Loucy (cell line): ENCODE results near the gene USP33.

Experiments used
- H2AFZ ChIP-seq: fragments of 200-600 bp; sonication (generic); 2 replicates; pipeline ENCODE4 v1.6.0; 2016; ENCODE audit warnings: antibody characterized with exemption, mild to moderate bottlenecking, low read length, moderate library complexity
- H3F3A ChIP-seq: fragments of 200-600 bp; 2 replicates; pipeline ENCODE4 v1.6.0; 2016; ENCODE audit warnings: antibody characterized with exemption, low read depth, mild to moderate bottlenecking
- H3K27me3 ChIP-seq: fragments of 200-600 bp; sonication (generic); 2 replicates; pipeline ENCODE4 v1.6.1; 2014; ENCODE audit warnings: low read length, mild to moderate bottlenecking; ENCODE audit not compliant: insufficient read depth, poor library complexity, severe bottlenecking
- H3K36me3 ChIP-seq: fragments of 200-600 bp; sonication (generic); 2 replicates; pipeline ENCODE4 v1.6.1; 2016; ENCODE audit warnings: low read length; ENCODE audit not compliant: insufficient read depth
- H3K4me1 ChIP-seq: fragments of 200-600 bp; sonication (generic); 2 replicates; pipeline ENCODE4 v1.5.1; 2014; ENCODE audit warnings: low read length, mild to moderate bottlenecking; ENCODE audit not compliant: insufficient read depth, poor library complexity, severe bottlenecking
- H3K4me2 ChIP-seq: fragments of 200-600 bp; sonication (generic); 2 replicates; pipeline ENCODE4 v1.6.0; 2014; ENCODE audit warnings: antibody characterized with exemption, low read length, low read depth, mild to moderate bottlenecking; ENCODE audit not compliant: poor library complexity, severe bottlenecking
- H3K4me3 ChIP-seq: fragments of 200-600 bp; sonication (generic); 2 replicates; pipeline ENCODE4 v1.5.1; 2014; ENCODE audit warnings: low read length, mild to moderate bottlenecking, mixed read lengths; ENCODE audit not compliant: poor library complexity, severe bottlenecking
- H3K79me2 ChIP-seq: fragments of 200-600 bp; sonication (generic); 2 replicates; pipeline ENCODE4 v1.6.1; 2014; ENCODE audit warnings: low read length; ENCODE audit not compliant: insufficient read depth
- H3K9ac ChIP-seq: fragments of 200-600 bp; sonication (generic); 2 replicates; pipeline ENCODE4 v1.6.0; 2014; ENCODE audit warnings: mild to moderate bottlenecking, low read depth, low read length, moderate library complexity; ENCODE audit not compliant: poor library complexity, severe bottlenecking
- H3K9me2 ChIP-seq: fragments of 200-600 bp; sonication (generic); replicated peaks from 2 replicates; pipeline ENCODE4 v1.6.1; 2016; ENCODE audit warnings: low read depth, low read length, mixed read lengths
- H3K9me3 ChIP-seq: fragments of 200-600 bp; sonication (generic); 2 replicates; pipeline ENCODE4 v1.6.1; 2014; ENCODE audit warnings: mild to moderate bottlenecking, antibody characterized with exemption, low read length, low read depth; ENCODE audit not compliant: insufficient read depth
- H4K20me1 ChIP-seq: fragments of 200-600 bp; sonication (generic); 2 replicates; pipeline ENCODE4 v1.6.0; 2014; ENCODE audit warnings: antibody characterized with exemption, low read length, mild to moderate bottlenecking; ENCODE audit not compliant: insufficient read depth, poor library complexity, severe bottlenecking
- CTCF ChIP-seq: fragments of 200-600 bp; sonication (generic); conservative IDR thresholded peaks from 2 replicates; pipeline ENCODE4 v1.5.1; 2014; ENCODE audit warnings: mild to moderate bottlenecking, antibody characterized with exemption, low read length
- EZH2phosphoT487 ChIP-seq: fragments of 200-600 bp; IDR thresholded peaks from 2 replicates; pipeline ENCODE4 v1.6.1; 2018; ENCODE audit warnings: antibody characterized with exemption, mild to moderate bottlenecking, moderate library complexity, borderline replicate concordance

Gene USP33

GRCh38 chr1:77759071-77760028 is at the start of gene USP33:
TSS of gene USP33 (minus strand) at chr1:77759852. CDS start at chr1:77741697, 18,155 bp downstream.
- peak within 1 kb of the TSS; percentile 97 for H3K4me3 ChIP-seq
- H3F3A ChIP-seq = 0 out of 2 replicates have a peak, but pooled peaks cover 3% of the 10 kb centered on the region
- peaks cover 52% of the 10 kb centered on the region for H3K79me2 ChIP-seq

GRCh38 chr1:77803371-77803770 is 43.7 kb upstream of the USP33 start:
- no peaks in the 10 kb centered on the region for H3F3A ChIP-seq
- no peaks in the 10 kb centered on the region for H3K27me3 ChIP-seq
- H2AFZ ChIP-seq = no peak overlapping the region
- no peak overlapping the region for H3K4me3 ChIP-seq
- no peak overlapping the region for H3K4me2 ChIP-seq
- H3K9me2 ChIP-seq = no peaks in the 10 kb centered on the region
- no peaks in the 10 kb centered on the region for H3K4me1 ChIP-seq
- H3K9me3 ChIP-seq = no peaks in the 10 kb centered on the region
- no peak overlapping the region for H3K9ac ChIP-seq
- H4K20me1 ChIP-seq = no peaks in the 10 kb centered on the region
- TF ChIP-seq CTCF = no peak
- TF ChIP-seq EZH2phosphoT487 = no peak
- H3K36me3 ChIP-seq = peaks cover 31% of the 10 kb centered on the region; the same call in 1 of the 2 replicates
- 0 out of 2 replicates have a peak, but pooled peaks cover 6% of the 10 kb centered on the region for H3K79me2 ChIP-seq

More at GRCh38 chr1:77759071-77760028, at the start of gene USP33:
- Histone ChIP-seq H3K4me1 (peaks cover 52% of the 10 kb centered on the region), H3K27me3 (no peaks in the 10 kb centered on the region), H2AFZ (peak within 1 kb of the TSS; percentile 95), H4K20me1 (peaks cover 48% of the 10 kb centered on the region), H3K9me3 (no peaks in the 10 kb centered on the region), H3K9me2 (no peaks in the 10 kb centered on the region), H3K36me3 (no peaks in the 10 kb centered on the region), H3K9ac (peak within 1 kb of the TSS; percentile 95), H3K4me2 (peak within 1 kb of the TSS; percentile 97)
- no peak for TF ChIP-seq EZH2phosphoT487
- TF ChIP-seq CTCF = no peak

GRCh38 chr1:77802026-77802425 is 42.4 kb upstream of the USP33 start:
- no peaks in the 10 kb centered on the region for H3K9me3 ChIP-seq
- no peaks in the 10 kb centered on the region for H4K20me1 ChIP-seq
- H3K27me3 ChIP-seq = no peaks in the 10 kb centered on the region
- no peaks in the 10 kb centered on the region for H3K9me2 ChIP-seq
- H3K9ac ChIP-seq = no peak overlapping the region
- H3K4me2 ChIP-seq = no peak overlapping the region
- no peak overlapping the region for H2AFZ ChIP-seq
- H3K79me2 ChIP-seq = 0 out of 2 replicates have a peak, but pooled peaks cover 6% of the 10 kb centered on the region
- no peaks in the 10 kb centered on the region for H3K4me1 ChIP-seq
- H3K36me3 ChIP-seq = peaks cover 18% of the 10 kb centered on the region; the same call in 1 of the 2 replicates
- no peak overlapping the region for H3K4me3 ChIP-seq
- H3F3A ChIP-seq = no peaks in the 10 kb centered on the region
- TF ChIP-seq EZH2phosphoT487 (no peak), CTCF (no peak)
